Nephron progenitor cell (in vitro differentiated cells): ENCODE results near the gene ACOT11.

ENCODE experiments used
- DNase-seq: peaks from one replicate; pipeline ENCODE4 v3.0.0; 2021
- H3K27ac Mint-ChIP-seq: 2 replicates; pipeline ENCODE4 v1.8.0; 2021; ENCODE audit warnings: mild to moderate bottlenecking, moderate library complexity, mixed read lengths
- H3K27me3 Mint-ChIP-seq: 2 replicates; pipeline ENCODE4 v1.8.0; 2021; ENCODE audit warnings: mild to moderate bottlenecking, low read depth, mixed read lengths; ENCODE audit not compliant: poor library complexity
- H3K36me3 Mint-ChIP-seq: 2 replicates; pipeline ENCODE4 v1.8.0; 2021; ENCODE audit warnings: low read depth, mixed read lengths
- H3K4me1 Mint-ChIP-seq: 2 replicates; pipeline ENCODE4 v1.8.0; 2021; ENCODE audit warnings: mixed read lengths
- H3K4me3 Mint-ChIP-seq: 2 replicates; pipeline ENCODE4 v1.8.0; 2021; ENCODE audit warnings: mild to moderate bottlenecking, moderate library complexity, mixed read lengths
- H3K9me3 Mint-ChIP-seq: 2 replicates; pipeline ENCODE4 v1.8.0; 2021; ENCODE audit warnings: mild to moderate bottlenecking, moderate library complexity, mixed read lengths
- TF ChIP-seq, protein P1 (sequence below): fragments of 200-600 bp; sonication (generic); IDR thresholded peaks from 2 replicates; pipeline ENCODE4 v1.5.0; 2021; ENCODE audit warnings: antibody characterized with exemption

ACOT11 gene

DNA sequence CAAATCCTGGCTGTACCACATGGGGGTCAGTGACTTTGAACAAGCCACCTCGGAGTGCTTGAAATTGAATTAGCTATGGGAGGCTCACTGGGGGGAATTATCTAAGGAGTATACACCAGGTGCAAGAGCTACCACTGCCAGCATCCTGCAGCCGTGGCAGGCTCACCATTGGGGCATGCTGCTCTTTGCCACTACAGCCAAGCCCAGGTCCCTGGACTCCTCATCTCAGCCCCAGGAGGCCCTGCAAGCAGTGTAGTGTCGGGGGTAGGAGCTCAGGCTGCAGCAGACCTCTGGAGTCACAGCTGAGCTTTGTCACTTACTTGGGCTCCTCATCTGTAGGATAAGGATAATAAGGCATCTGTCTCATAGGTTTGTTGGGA, 35.3 kb downstream of the ACOT11 start:
- Mint-ChIP-seq H3K4me3 (no peak overlapping the region), H3K27ac (no peak overlapping the region), H3K27me3 (no peaks in the 10 kb centered on the region), H3K9me3 (no peaks in the 10 kb centered on the region), H3K36me3 (no peaks in the 10 kb centered on the region), H3K4me1 (peaks cover 46% of the 10 kb centered on the region)
- TF ChIP-seq, protein P1, sequence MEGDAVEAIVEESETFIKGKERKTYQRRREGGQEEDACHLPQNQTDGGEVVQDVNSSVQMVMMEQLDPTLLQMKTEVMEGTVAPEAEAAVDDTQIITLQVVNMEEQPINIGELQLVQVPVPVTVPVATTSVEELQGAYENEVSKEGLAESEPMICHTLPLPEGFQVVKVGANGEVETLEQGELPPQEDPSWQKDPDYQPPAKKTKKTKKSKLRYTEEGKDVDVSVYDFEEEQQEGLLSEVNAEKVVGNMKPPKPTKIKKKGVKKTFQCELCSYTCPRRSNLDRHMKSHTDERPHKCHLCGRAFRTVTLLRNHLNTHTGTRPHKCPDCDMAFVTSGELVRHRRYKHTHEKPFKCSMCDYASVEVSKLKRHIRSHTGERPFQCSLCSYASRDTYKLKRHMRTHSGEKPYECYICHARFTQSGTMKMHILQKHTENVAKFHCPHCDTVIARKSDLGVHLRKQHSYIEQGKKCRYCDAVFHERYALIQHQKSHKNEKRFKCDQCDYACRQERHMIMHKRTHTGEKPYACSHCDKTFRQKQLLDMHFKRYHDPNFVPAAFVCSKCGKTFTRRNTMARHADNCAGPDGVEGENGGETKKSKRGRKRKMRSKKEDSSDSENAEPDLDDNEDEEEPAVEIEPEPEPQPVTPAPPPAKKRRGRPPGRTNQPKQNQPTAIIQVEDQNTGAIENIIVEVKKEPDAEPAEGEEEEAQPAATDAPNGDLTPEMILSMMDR: no peak
- no peak for DNase-seq

- Mint-ChIP-seq H3K9me3 (no peaks in the 10 kb centered on the region), H3K36me3 (no peaks in the 10 kb centered on the region), H3K27ac (no peak overlapping the region), H3K27me3 (peaks cover 5% of the 10 kb centered on the region), H3K4me1 (peaks cover 50% of the 10 kb centered on the region), H3K4me3 (no peak overlapping the region)
- DNase-seq: no peak
- TF ChIP-seq, protein P1: no peak
These were observed 35.8 kb downstream of the ACOT11 start for GRCh38 chr1:54583871-54584270.

DNA sequence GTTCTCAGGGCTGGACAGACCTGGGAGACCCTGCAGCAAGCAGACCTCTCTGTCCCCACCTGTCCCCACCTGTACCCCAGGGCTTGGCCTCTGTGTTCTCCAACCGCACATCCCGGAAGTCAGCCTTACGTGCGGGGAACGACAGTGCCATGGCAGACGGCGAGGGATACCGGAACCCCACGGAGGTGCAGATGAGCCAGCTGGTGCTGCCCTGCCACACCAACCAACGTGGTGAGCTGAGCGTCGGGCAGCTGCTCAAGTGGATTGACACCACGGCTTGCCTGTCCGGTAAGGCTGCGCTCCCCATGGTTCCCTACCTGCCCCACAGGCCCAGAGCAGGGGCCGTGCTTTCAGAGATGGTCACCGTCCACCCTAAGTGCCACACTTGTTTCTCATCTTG, 36.5 kb downstream of the ACOT11 start:
- Mint-ChIP-seq H3K4me3 (no peak overlapping the region), H3K9me3 (no peaks in the 10 kb centered on the region), H3K27ac (peak overlapping the region; percentile 87), H3K27me3 (peaks cover 5% of the 10 kb centered on the region), H3K36me3 (no peaks in the 10 kb centered on the region), H3K4me1 (peaks cover 43% of the 10 kb centered on the region)
- TF ChIP-seq, protein P1: no peak
- no peak for DNase-seq

DNA sequence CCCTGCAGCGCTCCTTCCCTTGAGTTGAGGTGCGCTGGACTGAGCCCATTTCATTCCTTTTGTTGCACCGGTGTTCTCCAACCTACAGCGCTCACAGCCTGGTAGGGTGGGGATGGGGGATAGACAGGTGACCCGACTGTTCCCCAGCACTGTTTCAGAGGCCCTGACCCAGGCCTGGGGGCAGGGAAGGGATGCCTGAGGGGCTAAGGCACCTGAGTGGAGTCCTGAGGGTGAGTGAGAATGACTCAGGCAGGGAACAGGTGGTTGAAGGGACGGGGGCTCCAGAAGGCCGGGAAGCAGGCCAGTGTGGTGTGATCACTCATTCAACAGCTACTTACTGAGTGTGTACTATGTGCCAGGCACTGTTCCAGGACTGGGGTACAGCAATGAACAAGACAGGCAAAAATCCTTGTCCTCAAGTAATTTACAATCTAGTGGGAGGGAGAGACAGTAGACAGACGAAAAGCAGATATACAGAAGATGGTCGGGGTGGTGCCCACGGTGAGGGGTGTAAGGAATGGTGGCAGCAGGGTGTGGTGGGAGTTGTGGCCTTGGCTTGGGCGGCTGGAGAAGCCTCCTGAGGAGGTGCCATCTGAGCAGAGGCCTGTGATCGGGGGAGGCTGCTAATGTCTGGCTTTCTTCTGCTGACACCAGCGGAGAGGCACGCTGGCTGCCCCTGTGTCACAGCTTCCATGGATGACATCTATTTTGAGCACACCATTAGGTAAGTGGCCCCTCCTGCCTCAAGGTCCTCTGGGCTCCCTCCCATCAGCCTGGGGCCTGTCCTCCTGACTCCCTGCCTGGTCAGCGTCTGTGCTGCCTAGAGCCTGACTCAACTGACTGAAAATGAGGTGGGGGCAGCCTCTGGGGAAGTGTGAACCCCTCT, 37.4 kb downstream of the ACOT11 start:
- no peak for DNase-seq
- H3K4me1 Mint-ChIP-seq: peaks cover 45% of the 10 kb centered on the region
- H3K4me3 Mint-ChIP-seq: no peak overlapping the region
- no peaks in the 10 kb centered on the region for H3K36me3 Mint-ChIP-seq
- H3K27me3 Mint-ChIP-seq: peaks cover 5% of the 10 kb centered on the region
- H3K9me3 Mint-ChIP-seq: no peaks in the 10 kb centered on the region
- TF ChIP-seq, protein P1: no peak
- peak overlapping the region; percentile 87 for H3K27ac Mint-ChIP-seq

GRCh38 chr1:54588377-54588776, 40.3 kb downstream of the ACOT11 start:
- Mint-ChIP-seq H3K27ac (peak overlapping the region; percentile 63), H3K36me3 (no peaks in the 10 kb centered on the region), H3K27me3 (peaks cover 5% of the 10 kb centered on the region), H3K9me3 (no peaks in the 10 kb centered on the region), H3K4me1 (peaks cover 41% of the 10 kb centered on the region), H3K4me3 (no peak overlapping the region)
- no peak for DNase-seq
- TF ChIP-seq, protein P1: no peak
